Measurements from ENCODE around the gene ALKAL2. TPM values are rescaled to one million over a fixed set of nuclear protein-coding genes. Genes with fewer than 3 reads are reported as not detected.
"Not testable (repeated sequence)": the region's sequence is repeated elsewhere in the genome, so short reads cannot be mapped to it uniquely, and the experiment has no call there.

Gene ALKAL2
- 10 to 100 TPM; 63.8 to 64.2 TPM for total RNA-seq
- long read RNA-seq, donor 1, partial matches to known transcripts: 13 of 41 reads
- long read RNA-seq, donor 1, other reads (novel, unspliced or antisense): 25 of 41 reads
- long read RNA-seq, donor 2, partial matches to known transcripts: 2 of 8 reads
- long read RNA-seq, donor 2, other reads (novel, unspliced or antisense): 6 of 8 reads

- intact Hi-C loops (cut with DNase I): loop anchor here in 1 of 2 donors (2.0 kb wide), 1 partner anchor 349 kb away; no protein-coding TSS in a partner anchor
- DNase-seq (ENCODE audit: low spot score): peak; percentile 83
Measured at GRCh38 chr2:287911-288757, at the start of gene ALKAL2. ALKAL2 (minus strand) TSS chr2:288091; CDS start chr2:287835, 256 bp downstream.

GRCh38 chr2:336949-337348, 49.1 kb upstream of the ALKAL2 start:
- DNase-seq (ENCODE audit: low spot score); intact Hi-C loops (cut with DNase I): not testable (repeated sequence)

GRCh38 chr2:336360-336759, 48.5 kb upstream of the ALKAL2 start:
- intact Hi-C loops (cut with DNase I): no loop called here
- DNase-seq (ENCODE audit: low spot score): no peak

- no peak for DNase-seq (ENCODE audit: low spot score)
- intact Hi-C loops (cut with DNase I): no loop called here
Measured at GRCh38 chr2:332592-332991, 44.7 kb upstream of the ALKAL2 start.

- intact Hi-C loops (cut with DNase I): no loop called here
- DNase-seq (ENCODE audit: low spot score): no peak
Measured at GRCh38 chr2:328761-329160, 40.9 kb upstream of the ALKAL2 start.

- intact Hi-C loops (cut with DNase I): no loop called here
- DNase-seq (ENCODE audit: low spot score): no peak
Measured at GRCh38 chr2:323035-323434, 35.1 kb upstream of the ALKAL2 start.

- no peak for DNase-seq (ENCODE audit: low spot score)
- intact Hi-C loops (cut with DNase I): no loop called here
Measured at GRCh38 chr2:322326-322725, 34.4 kb upstream of the ALKAL2 start.

GRCh38 chr2:320561-320960, 32.7 kb upstream of the ALKAL2 start:
- no peak for DNase-seq (ENCODE audit: low spot score)
- intact Hi-C loops (cut with DNase I): no loop called here

- no peak for DNase-seq (ENCODE audit: low spot score)
- intact Hi-C loops (cut with DNase I): no loop called here
Measured at GRCh38 chr2:319059-319600, 31.2 kb upstream of the ALKAL2 start.

- no peak for DNase-seq (ENCODE audit: low spot score)
- intact Hi-C loops (cut with DNase I): no loop called here
Measured at GRCh38 chr2:317501-318424, 29.9 kb upstream of the ALKAL2 start.

GRCh38 chr2:316381-316780, 28.5 kb upstream of the ALKAL2 start:
- intact Hi-C loops (cut with DNase I): no loop called here
- DNase-seq (ENCODE audit: low spot score): no peak

- intact Hi-C loops (cut with DNase I): not testable (repeated sequence)
Measured at GRCh38 chr2:315925-316324, 28.0 kb upstream of the ALKAL2 start.

GRCh38 chr2:314561-315336, 26.9 kb upstream of the ALKAL2 start:
- no peak for DNase-seq (ENCODE audit: low spot score)
- intact Hi-C loops (cut with DNase I): no loop called here

More at GRCh38 chr2:315925-316324, 28.0 kb upstream of the ALKAL2 start:
- not testable (repeated sequence) for DNase-seq (ENCODE audit: low spot score)

GRCh38 chr2:313991-314390, 26.1 kb upstream of the ALKAL2 start:
- no peak for DNase-seq (ENCODE audit: low spot score)
- intact Hi-C loops (cut with DNase I): no loop called here

GRCh38 chr2:310994-311393, 23.1 kb upstream of the ALKAL2 start:
- intact Hi-C loops (cut with DNase I): no loop called here
- no peak for DNase-seq (ENCODE audit: low spot score)

GRCh38 chr2:309954-310510, 22.1 kb upstream of the ALKAL2 start:
- intact Hi-C loops (cut with DNase I): no loop called here

GRCh38 chr2:309148-309953, 21.5 kb upstream of the ALKAL2 start:
- no peak for DNase-seq (ENCODE audit: low spot score)
- intact Hi-C loops (cut with DNase I): no loop called here

More at GRCh38 chr2:309954-310510, 22.1 kb upstream of the ALKAL2 start:
- DNase-seq (ENCODE audit: low spot score): no peak

GRCh38 chr2:305366-305765, 17.5 kb upstream of the ALKAL2 start:
- intact Hi-C loops (cut with DNase I): no loop called here

More at GRCh38 chr2:305366-305765, 17.5 kb upstream of the ALKAL2 start:
- no peak for DNase-seq (ENCODE audit: low spot score)
